HepG2 (cell line): Measurements from ENCODE around the gene MYADML2. TPM values are rescaled to one million over a fixed set of nuclear protein-coding genes. Genes with fewer than 3 reads are reported as not detected.
A peak's percentile ranks its signal among the peaks of the same experiment; 100 is the strongest.

Experiments used
- CREBL2 ChIP-seq: sonication (generic); formaldehyde crosslinking; IDR thresholded peaks from 2 replicates; pipeline ENCODE4 v1.8.1; 2023; ENCODE audit warnings: missing genetic modification reagents, mild to moderate bottlenecking, borderline replicate concordance
- DBP ChIP-seq: sonication (generic); formaldehyde crosslinking; IDR thresholded peaks from 2 replicates; pipeline ENCODE4 v1.4.0; 2020; ENCODE audit warnings: missing genetic modification reagents; ENCODE audit errors: not compliant biosample characterization
- DNMT3B ChIP-seq: conservative IDR thresholded peaks from 2 replicates; pipeline ENCODE4 v1.6.1; 2016; ENCODE audit warnings: missing biosample characterization, control low read depth
- FOSL2 ChIP-seq: sonication (generic); formaldehyde crosslinking; IDR thresholded peaks from 2 replicates; pipeline ENCODE4 v1.4.0; 2020; ENCODE audit warnings: missing genetic modification reagents
- FOXC1 ChIP-seq: sonication (generic); formaldehyde crosslinking; IDR thresholded peaks from 2 replicates; pipeline ENCODE4 v1.8.0; 2022; ENCODE audit warnings: mild to moderate bottlenecking, missing genetic modification reagents, borderline replicate concordance
- HIVEP1 ChIP-seq: sonication (generic); formaldehyde crosslinking; IDR thresholded peaks from 2 replicates; pipeline ENCODE4 v1.4.0; 2020; ENCODE audit warnings: mild to moderate bottlenecking, missing genetic modification reagents
- HOXA5 ChIP-seq: sonication (generic); formaldehyde crosslinking; IDR thresholded peaks from 2 replicates; pipeline ENCODE4 v1.4.0; 2020; ENCODE audit warnings: missing genetic modification reagents
- IRF9 ChIP-seq: sonication (generic); formaldehyde crosslinking; IDR thresholded peaks from 2 replicates; pipeline ENCODE4 v1.8.0; 2022; ENCODE audit warnings: missing genetic modification reagents, mild to moderate bottlenecking, borderline replicate concordance
- KLF12 ChIP-seq: sonication (generic); formaldehyde crosslinking; IDR thresholded peaks from 2 replicates; pipeline ENCODE4 v1.4.0; 2020; ENCODE audit warnings: missing genetic modification reagents, borderline replicate concordance
- MAX ChIP-seq: IDR thresholded peaks from 2 replicates; pipeline ENCODE4 v1.6.1; 2012; ENCODE audit warnings: inconsistent platforms
- POGK ChIP-seq: sonication (generic); formaldehyde crosslinking; conservative IDR thresholded peaks from 2 replicates; pipeline ENCODE4 v1.8.0; 2022; ENCODE audit warnings: mild to moderate bottlenecking, moderate library complexity, missing genetic modification reagents
- RCOR2 ChIP-seq: IDR thresholded peaks from 2 replicates; pipeline ENCODE4 v1.6.1; 2016; ENCODE audit warnings: missing biosample characterization, missing genetic modification reagents
- SMAD1 ChIP-seq: sonication (generic); formaldehyde crosslinking; IDR thresholded peaks from 2 replicates; pipeline ENCODE4 v1.4.0; 2020; ENCODE audit warnings: missing genetic modification reagents, low read depth, mild to moderate bottlenecking, borderline replicate concordance
- TFDP1 ChIP-seq: IDR thresholded peaks from 2 replicates; pipeline ENCODE4 v1.6.1; 2016; ENCODE audit warnings: missing compliant biosample characterization, missing genetic modification reagents, borderline replicate concordance
- TOPORS ChIP-seq: sonication (generic); formaldehyde crosslinking; IDR thresholded peaks from 2 replicates; pipeline ENCODE4 v1.8.0; 2023; ENCODE audit warnings: mild to moderate bottlenecking, missing genetic modification reagents
- ZBTB20 ChIP-seq: sonication (generic); formaldehyde crosslinking; IDR thresholded peaks from 2 replicates; pipeline ENCODE4 v1.8.1; 2023; ENCODE audit warnings: missing genetic modification reagents, low read depth, mild to moderate bottlenecking, borderline replicate concordance
- ZIK1 ChIP-seq: sonication (generic); formaldehyde crosslinking; IDR thresholded peaks from 2 replicates; pipeline ENCODE4 v1.5.0; 2020; ENCODE audit warnings: mild to moderate bottlenecking, low read depth, missing genetic modification reagents, borderline replicate concordance
- ZNF138 ChIP-seq: sonication (generic); formaldehyde crosslinking; IDR thresholded peaks from 2 replicates; pipeline ENCODE4 v1.5.0; 2020; ENCODE audit warnings: mild to moderate bottlenecking, low read depth, missing genetic modification reagents
- ZNF629 ChIP-seq: sonication (generic); formaldehyde crosslinking; conservative IDR thresholded peaks from 2 replicates; pipeline ENCODE4 v1.5.0; 2020; ENCODE audit warnings: missing genetic modification reagents
- ZNF652 ChIP-seq: IDR thresholded peaks from 2 replicates; pipeline ENCODE4 v1.6.1; 2016; ENCODE audit warnings: low read depth, borderline replicate concordance
- ZNF674 ChIP-seq: sonication (generic); formaldehyde crosslinking; IDR thresholded peaks from 2 replicates; pipeline ENCODE4 v1.5.0; 2020; ENCODE audit warnings: low read depth, mild to moderate bottlenecking, missing genetic modification reagents
- ZNF713 ChIP-seq: sonication (generic); formaldehyde crosslinking; IDR thresholded peaks from 2 replicates; pipeline ENCODE4 v1.4.0; 2020; ENCODE audit warnings: mild to moderate bottlenecking, missing genetic modification reagents
- ZNF766 ChIP-seq: sonication (generic); formaldehyde crosslinking; IDR thresholded peaks from 2 replicates; pipeline ENCODE4 v1.5.0; 2020; ENCODE audit warnings: missing genetic modification reagents, borderline replicate concordance
- polyA plus RNA-seq, 8 experiments: library from polyadenylated mRNA; depleted of rRNA in 3 of 8; stranded (reverse) in 7 of 8; unstranded in 1 of 8; fragments of >200 nt; fragmentation: Illumina TruSeq in 4 of 8; extraction: Trizol in 4 of 8; gene quantifications; 2 replicates each; pipeline versions ENCODE4 v1.2.1 to v1.2.3, GENCODE V29; 2011 to 2016; ENCODE audit warnings: low read depth in 4 of 8, missing spikeins in 1 of 8, mixed read lengths in 1 of 8; ENCODE audit not compliant: insufficient read depth in 1 of 8
- total RNA-seq, 5 experiments: library from RNA; depleted of rRNA; stranded (reverse); fragments of >200 nt; fragmentation: Illumina TruSeq; extraction: Trizol; gene quantifications; 2 replicates each; pipeline ENCODE4 v1.2.3, GENCODE V29; 2016; ENCODE audit warnings: low read depth in 1 of 5

The MYADML2 gene
- total and polyA plus RNA-seq, 2 of the 13 experiments (the other 11 are each of a cell fraction or from before 2014, with no cell fraction given): not detected

GRCh38 chr17:81961521-81962498, 14.8 kb upstream of the MYADML2 start (continued):
- TF ChIP-seq KLF12 (CRISPR knock-in tag): peak; percentile 70; the same call in 1 of the 2 replicates
- no peak for TF ChIP-seq IRF9 (CRISPR knock-in tag)
- TF ChIP-seq ZNF713 (CRISPR knock-in tag): no peak
- no peak for TF ChIP-seq HOXA5 (CRISPR knock-in tag)
- peak; percentile 73; the same call in 1 of the 2 replicates for TF ChIP-seq HIVEP1
- no peak; the same call in 1 of the 2 replicates for TF ChIP-seq ZIK1
- TF ChIP-seq ZBTB20 (CRISPR knock-in tag): no peak
- TF ChIP-seq ZNF652: no peak
- peak; percentile 20; the same call in 1 of the 2 replicates for TF ChIP-seq TFDP1 (CRISPR knock-in tag)
- no peak for TF ChIP-seq FOSL2 (CRISPR knock-in tag)
- 0 out of 2 replicates have a peak, but pooled peaks have one; percentile 22 for TF ChIP-seq CREBL2
- TF ChIP-seq SMAD1 (CRISPR knock-in tag): peak; percentile 16; the same call in 1 of the 2 replicates
- TF ChIP-seq DNMT3B (CRISPR knock-in tag): no peak
- peak; percentile 51; the same call in 1 of the 2 replicates for TF ChIP-seq TOPORS
- no peak for TF ChIP-seq FOXC1 (CRISPR knock-in tag)
- 0 out of 2 replicates have a peak, but pooled peaks have one; percentile 40 for TF ChIP-seq ZNF138
- TF ChIP-seq RCOR2 (CRISPR knock-in tag): no peak
- TF ChIP-seq POGK: no peak; the same call in 1 of the 2 replicates
- TF ChIP-seq MAX: peak; percentile 13; the same call in 1 of the 2 replicates
- 0 out of 2 replicates have a peak, but pooled peaks have one; percentile 18 for TF ChIP-seq ZNF766
- TF ChIP-seq ZNF629 (CRISPR knock-in tag): no peak
- peak; percentile 29 for TF ChIP-seq DBP (CRISPR knock-in tag)
- TF ChIP-seq ZNF674 (CRISPR knock-in tag): no peak
